PFSK-1 (cell line): ENCODE data around the gene SCLY.

ENCODE experiments used
- POLR2AphosphoS5 ChIP-seq: IDR thresholded peaks from 2 replicates; pipeline ENCODE4 v1.6.1; 2012; ENCODE audit warnings: low read depth, mild to moderate bottlenecking, control low read depth, low read length, moderate library complexity
- REST ChIP-seq, 2 experiments: IDR thresholded peaks; 2 replicates each; pipeline versions ENCODE4 v1.6.1 to v1.8.0; 2011 to 2012; ENCODE audit warnings: low read depth in 2 of 2, low read length in 2 of 2, control low read depth in 1 of 2, inconsistent platforms in 1 of 2, mild to moderate bottlenecking in 1 of 2, moderate library complexity in 1 of 2; ENCODE audit not compliant: insufficient read depth in 1 of 2
- SIN3A ChIP-seq: IDR thresholded peaks from 2 replicates; pipeline ENCODE4 v1.6.1; 2012; ENCODE audit warnings: mild to moderate bottlenecking, low read length, moderate library complexity, borderline replicate concordance; ENCODE audit not compliant: insufficient read depth
- TAF1 ChIP-seq: IDR thresholded peaks from 2 replicates; pipeline ENCODE4 v1.6.1; 2012; ENCODE audit warnings: low read length, control low read depth, borderline replicate concordance; ENCODE audit not compliant: insufficient read depth

- TF ChIP-seq POLR2AphosphoS5 (no peak), REST (IDR thresholded peaks at IDR 0.05; ENCODE audit: insufficient read depth in 1 of 2, low read depth in 2 of 2, low read length in 2 of 2) (no peak), SIN3A (no peak), TAF1 (no peak)
These were observed 88.2 kb downstream of the SCLY start for GRCh38 chr2:238148981-238149380.
